Measurements from ENCODE around the gene CLIC3. TPM values are rescaled to one million over a fixed set of nuclear protein-coding genes. Genes with fewer than 3 reads are reported as not detected.

Gene CLIC3
- total and polyA plus RNA-seq, 10 donors, result 2.9 to 10.7 (median 5.4) TPM

DNA sequence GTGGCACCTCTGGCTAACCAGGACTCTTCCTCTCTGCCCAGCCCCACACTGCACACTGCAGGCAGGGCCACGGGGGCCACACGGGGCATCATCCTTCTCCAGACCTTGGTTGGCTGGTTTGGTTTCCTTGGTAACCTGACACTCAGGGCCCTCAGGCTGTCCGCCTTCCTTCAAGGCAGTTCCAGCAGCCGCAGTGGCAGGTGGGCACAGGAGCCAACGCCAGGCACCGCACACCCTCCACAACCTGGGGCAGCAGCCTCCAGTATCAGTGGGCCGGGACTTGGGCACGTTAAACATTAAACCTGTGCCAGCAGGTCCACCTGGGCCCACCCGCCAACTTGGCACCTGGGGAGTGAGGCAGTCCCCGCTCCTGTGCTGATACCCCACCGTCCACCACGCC lies 47.7 kb upstream of the CLIC3 start:
- Histone ChIP-seq H3K4me3 (peak overlapping the region in 7 of 8 donors; percentile 50 to 77 (median 52)), H3K36me3 (peaks cover 0 to 18% (median 6%) of the 10 kb centered on the region in 6 donors), H3K27me3 (replicated peaks in 1 of 7) (peaks cover 5 to 96% (median 58%) of the 10 kb centered on the region in 7 donors), H3K4me1 (peaks cover 25 to 76% (median 54%) of the 10 kb centered on the region in 6 donors), H3K9me3 (no peaks in the 10 kb centered on the region), H3K27ac (peak overlapping the region in 6 of 8 donors; percentile 37 to 83 (median 80))
- DNase-seq, result no peak
- WGBS, 5 donors, result 49 to 74% (median 64%) methylated on average over 5 to 12 of the region's 12 CpGs
- TF ChIP-seq POLR2AphosphoS5 (IDR thresholded peaks at IDR 0.05) (no peak), CTCF (IDR thresholded peaks at IDR 0.05 in 8 of 11, conservative IDR thresholded peaks at IDR 0.05 in 3 of 11) (no peak), POLR2A (IDR thresholded peaks at IDR 0.05) (no peak)
- intact Hi-C loops (cut with DNase I; ENCODE audit: low total_unique reads), result no loop called here

GRCh38 chr9:137042751-137043727 lies 46.7 kb upstream of the CLIC3 start:
- no peak for TF ChIP-seq POLR2A (IDR thresholded peaks at IDR 0.05)
- TF ChIP-seq POLR2AphosphoS5 (IDR thresholded peaks at IDR 0.05), result peak in 2 of 3 donors; percentile 58 to 64
- Histone ChIP-seq H3K4me3 (peak overlapping the region in 7 of 8 donors; percentile 23 to 77 (median 51)), H3K27ac (peak overlapping the region in 5 of 8 donors; percentile 78 to 83 (median 81)), H3K9me3 (no peaks in the 10 kb centered on the region), H3K27me3 (replicated peaks in 1 of 7) (peaks cover 4 to 88% (median 48%) of the 10 kb centered on the region in 7 donors), H3K36me3 (peaks cover 0 to 28% (median 9%) of the 10 kb centered on the region in 6 donors), H3K4me1 (peaks cover 25 to 72% (median 52%) of the 10 kb centered on the region in 6 donors)
- DNase-seq, result no peak
- 54 to 92% (median 70%) methylated on average over 15 to 36 of the region's 36 CpGs for WGBS, 5 donors
- intact Hi-C loops (cut with DNase I; ENCODE audit: low total_unique reads), result no loop called here

DNA sequence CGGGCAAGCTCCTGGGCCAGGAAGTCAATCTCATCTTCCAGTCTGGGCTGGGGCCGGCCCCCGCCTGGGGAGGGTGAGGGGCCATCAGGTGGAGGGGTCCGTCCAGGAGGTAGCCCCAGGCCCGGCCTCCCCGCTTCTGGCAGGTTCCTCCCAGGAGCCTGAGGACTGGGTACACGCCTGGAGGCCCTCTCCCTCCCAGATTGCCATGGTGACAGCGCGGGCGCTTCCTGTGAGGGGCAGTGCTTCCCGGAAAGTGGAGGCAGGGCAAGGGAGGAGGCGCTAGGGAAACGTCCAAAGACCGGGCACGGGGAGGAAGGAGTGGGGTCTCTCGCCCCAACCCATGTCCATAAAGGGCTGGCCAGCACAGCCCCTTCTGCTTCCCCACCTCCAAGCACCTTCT lies 44.8 kb upstream of the CLIC3 start:
- intact Hi-C loops (cut with DNase I; ENCODE audit: low total_unique reads), result no loop called here
- WGBS, 5 donors, result 30 to 61% (median 38%) methylated on average over 9 to 16 of the region's 16 CpGs
- Histone ChIP-seq H3K36me3 (peaks cover 0 to 42% (median 10%) of the 10 kb centered on the region in 6 donors), H3K4me3 (peak overlapping the region in 7 of 8 donors; percentile 3 to 58 (median 23)), H3K27me3 (replicated peaks in 1 of 7) (peaks cover 0 to 69% (median 29%) of the 10 kb centered on the region in 7 donors), H3K27ac (peak overlapping the region; percentile 26 to 83 (median 79)), H3K9me3 (no peaks in the 10 kb centered on the region), H3K4me1 (peaks cover 23 to 71% (median 46%) of the 10 kb centered on the region in 6 donors)
- TF ChIP-seq POLR2AphosphoS5 (IDR thresholded peaks at IDR 0.05) (peak; percentile 26 to 73 (median 41)), CTCF (IDR thresholded peaks at IDR 0.05 in 8 of 11, conservative IDR thresholded peaks at IDR 0.05 in 3 of 11) (no peak)
- DNase-seq, result peak; percentile 84

DNA sequence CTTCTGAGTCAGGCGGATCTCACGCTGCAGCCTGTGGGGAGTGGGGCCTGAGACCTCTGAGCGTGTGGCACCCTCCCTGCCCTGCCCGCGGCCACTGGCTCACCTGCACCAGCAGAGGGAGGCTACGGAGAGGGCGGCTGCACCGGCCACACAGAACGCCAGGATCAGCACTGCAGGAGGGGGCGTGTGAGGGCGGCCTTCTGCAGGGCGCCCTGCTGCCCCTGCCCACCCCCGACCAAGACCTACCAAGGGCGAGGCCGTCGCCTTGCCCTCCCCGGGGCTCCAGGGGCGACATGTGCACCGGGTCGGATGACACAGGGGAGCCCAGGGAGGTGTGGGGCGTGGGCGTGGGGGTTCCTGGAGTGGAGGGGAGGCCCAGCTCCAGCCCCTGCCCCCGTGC lies 44.2 kb upstream of the CLIC3 start:
- TF ChIP-seq POLR2A (IDR thresholded peaks at IDR 0.05) (no peak), POLR2AphosphoS5 (IDR thresholded peaks at IDR 0.05) (peak in 1 of 3 donors; percentile 50)
- Histone ChIP-seq H3K27me3 (replicated peaks in 1 of 7) (peaks cover 0 to 63% (median 24%) of the 10 kb centered on the region in 7 donors), H3K36me3 (peaks cover 0 to 42% (median 10%) of the 10 kb centered on the region in 6 donors), H3K4me1 (peaks cover 21 to 72% (median 45%) of the 10 kb centered on the region in 6 donors), H3K4me3 (peak overlapping the region in 7 of 8 donors; percentile 3 to 58 (median 23)), H3K9me3 (no peaks in the 10 kb centered on the region), H3K27ac (peak overlapping the region in 7 of 8 donors; percentile 26 to 83 (median 78))
- 65 to 86% (median 79%) methylated on average over 15 to 23 of the region's 23 CpGs for WGBS, 5 donors
- DNase-seq, result no peak
- intact Hi-C loops (cut with DNase I; ENCODE audit: low total_unique reads), result no loop called here

All from spleen (tissue), 11 donors.